ENCODE data around the gene CEPT1. TPM values are rescaled to one million over a fixed set of nuclear protein-coding genes. Genes with fewer than 3 reads are reported as not detected.

Gene CEPT1
- total and polyA plus RNA-seq, 2 of the 13 experiments (the other 11 are each of a cell fraction or from before 2014, with no cell fraction given), result 35.7 to 48.2 TPM

DNA sequence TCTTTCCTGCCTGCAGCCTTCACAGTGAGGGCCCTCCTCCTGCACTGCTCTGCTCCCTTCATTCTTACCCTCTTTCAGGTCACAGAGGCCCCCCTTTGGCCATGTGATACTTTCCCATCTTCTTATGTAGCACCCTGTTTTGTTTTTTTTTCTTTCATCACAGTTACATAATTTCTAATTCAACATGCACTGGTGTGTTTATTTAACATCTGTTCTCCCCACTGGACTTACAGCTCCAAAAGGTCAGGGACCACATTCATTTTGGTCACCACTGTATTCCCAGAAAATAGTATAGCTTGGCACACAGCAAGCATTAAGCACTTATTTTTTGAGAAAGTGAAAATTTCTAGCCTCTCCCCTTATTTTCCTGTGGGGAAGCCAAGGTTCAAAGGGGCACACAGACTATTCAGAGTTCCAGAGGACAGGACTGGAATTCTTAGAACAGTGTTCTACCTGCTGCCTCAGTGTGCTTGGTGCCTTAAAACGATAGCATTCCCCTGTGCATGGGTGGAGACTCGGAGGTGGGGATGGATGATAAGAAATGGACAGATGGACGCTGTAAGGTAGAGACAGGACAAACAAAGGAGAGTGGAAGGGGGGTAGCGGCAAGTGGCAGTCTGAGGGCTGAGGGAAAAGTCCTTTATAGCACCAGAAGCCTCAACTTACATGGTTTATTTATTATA lies 55.1 kb downstream of the CEPT1 start:
- WGBS (ENCODE audit: low lambda C conversion rate), result 6% methylated on average over 4 of the region's 4 CpGs
- no TSS peak for BruUV-seq (replicated peaks)
- FAIRE-seq (peak; percentile 49), ATAC-seq (peak; percentile 29), DNase-seq (ENCODE audit: low spot score) (peak; percentile 47)
- no peaks in the 10 kb centered on the region for H3K27me3 ChIP-seq (ENCODE audit: control insufficient read depth in 1 of 2, insufficient read depth in 2 of 2, low read length in 2 of 2)
- H3K4me2 ChIP-seq (ENCODE audit: low read depth, low read length), result peak overlapping the region; percentile 75
- H3K4me3 ChIP-seq (replicated peaks in 1 of 3; ENCODE audit: insufficient read depth in 1 of 3, low read depth in 2 of 3, low read length in 3 of 3), result peak overlapping the region in 2 of 3 experiments; percentile 10 to 25; a peak in 2 of 6 replicates
- H3K9me3 ChIP-seq (ENCODE audit: low read length), result no peaks in the 10 kb centered on the region
- H3K79me2 ChIP-seq (ENCODE audit: insufficient read depth, low read length), result no peaks in the 10 kb centered on the region
- intact Hi-C loops (cut with micrococcal nuclease; ENCODE audit: unreplicated experiment) (no loop called here), in situ Hi-C loops (cut with HindIII; ENCODE audit: extremely low pct_ligation_motif_present, low pct_unique_long_range_greater_than_20kb) (no loop called here)
- H3K9ac ChIP-seq (ENCODE audit: insufficient read depth, low read depth, low read length), result peak overlapping the region; percentile 14; the same call in 1 of the 2 replicates
- CTCF ChIA-PET (ENCODE audit: low intra/inter-chr PET ratio, low total read pairs), result no interaction called here
- H2AFZ ChIP-seq (ENCODE audit: low read length), result no peak overlapping the region
- H3K4me1 ChIP-seq (ENCODE audit: insufficient read depth, low read length), result peaks cover 95% of the 10 kb centered on the region
- peak overlapping the region; percentile 47 for H3K27ac ChIP-seq (ENCODE audit: extremely low read length, insufficient read depth, low read length)
- H4K20me1 ChIP-seq (ENCODE audit: insufficient read depth, low read length), result no peaks in the 10 kb centered on the region
- no peaks in the 10 kb centered on the region for H3K36me3 ChIP-seq (replicated peaks in 1 of 2; ENCODE audit: control insufficient read depth in 1 of 2, insufficient read depth in 2 of 2, low read length in 2 of 2)
- POLR2A ChIA-PET, result no interaction called here
- TF ChIP-seq ZMYM4 (CRISPR knock-in tag; IDR thresholded peaks at IDR 0.05) (peak; percentile 33; the same call in 1 of the 2 replicates), SNAI1 (CRISPR knock-in tag; IDR thresholded peaks at IDR 0.05; ENCODE audit: borderline replicate concordance) (no peak), FOXA1 (IDR thresholded peaks at IDR 0.05) (no peak), FOXA1 (CRISPR knock-in tag; IDR thresholded peaks at IDR 0.05) (peak; percentile 50; the same call in 1 of the 2 replicates), JUND (CRISPR knock-in tag; IDR thresholded peaks at IDR 0.05) (0 out of 2 replicates have a peak, but pooled peaks have one; percentile 17), ISL2 (CRISPR knock-in tag; IDR thresholded peaks at IDR 0.05) (0 out of 2 replicates have a peak, but pooled peaks have one; percentile 33), ZBTB7A (CRISPR knock-in tag; IDR thresholded peaks at IDR 0.05) (no peak), ELF3 (CRISPR knock-in tag; IDR thresholded peaks at IDR 0.05) (peak; percentile 54; the same call in 1 of the 2 replicates), TEAD3 (CRISPR knock-in tag; optimal IDR thresholded peaks at IDR 0.05; ENCODE audit: borderline replicate concordance) (peak; percentile 55), ZFP62 (CRISPR knock-in tag; IDR thresholded peaks at IDR 0.05) (no peak), HCFC1 (IDR thresholded peaks at IDR 0.05; ENCODE audit: low read depth, low read length) (no peak), PHF21A (CRISPR knock-in tag; IDR thresholded peaks at IDR 0.05) (peak; percentile 39; the same call in 1 of the 2 replicates), ERF (CRISPR knock-in tag; IDR thresholded peaks at IDR 0.05) (0 out of 2 replicates have a peak, but pooled peaks have one; percentile 26), ELF4 (CRISPR knock-in tag; IDR thresholded peaks at IDR 0.05; ENCODE audit: borderline replicate concordance) (no peak), MED1 (CRISPR knock-in tag; IDR thresholded peaks at IDR 0.05) (0 out of 2 replicates have a peak, but pooled peaks have one; percentile 53), ZNF564 (CRISPR knock-in tag; IDR thresholded peaks at IDR 0.05) (no peak), FOXA3 (CRISPR knock-in tag; IDR thresholded peaks at IDR 0.05) (peak; percentile 73)
- TF ChIP-seq, protein P1, sequence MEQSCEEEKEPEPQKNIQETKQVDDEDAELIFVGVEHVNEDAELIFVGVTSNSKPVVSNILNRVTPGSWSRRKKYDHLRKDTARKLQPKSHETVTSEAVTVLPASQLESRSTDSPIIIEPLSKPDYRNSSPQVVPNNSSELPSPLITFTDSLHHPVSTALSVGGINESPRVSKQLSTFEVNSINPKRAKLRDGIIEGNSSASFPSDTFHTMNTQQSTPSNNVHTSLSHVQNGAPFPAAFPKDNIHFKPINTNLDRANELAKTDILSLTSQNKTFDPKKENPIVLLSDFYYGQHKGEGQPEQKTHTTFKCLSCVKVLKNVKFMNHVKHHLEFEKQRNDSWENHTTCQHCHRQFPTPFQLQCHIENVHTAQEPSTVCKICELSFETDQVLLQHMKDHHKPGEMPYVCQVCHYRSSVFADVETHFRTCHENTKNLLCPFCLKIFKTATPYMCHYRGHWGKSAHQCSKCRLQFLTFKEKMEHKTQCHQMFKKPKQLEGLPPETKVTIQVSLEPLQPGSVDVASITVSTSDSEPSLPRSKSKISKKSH (CRISPR knock-in tag; IDR thresholded peaks at IDR 0.05; ENCODE audit: borderline replicate concordance), result no peak
- TF ChIP-seq, protein P2, sequence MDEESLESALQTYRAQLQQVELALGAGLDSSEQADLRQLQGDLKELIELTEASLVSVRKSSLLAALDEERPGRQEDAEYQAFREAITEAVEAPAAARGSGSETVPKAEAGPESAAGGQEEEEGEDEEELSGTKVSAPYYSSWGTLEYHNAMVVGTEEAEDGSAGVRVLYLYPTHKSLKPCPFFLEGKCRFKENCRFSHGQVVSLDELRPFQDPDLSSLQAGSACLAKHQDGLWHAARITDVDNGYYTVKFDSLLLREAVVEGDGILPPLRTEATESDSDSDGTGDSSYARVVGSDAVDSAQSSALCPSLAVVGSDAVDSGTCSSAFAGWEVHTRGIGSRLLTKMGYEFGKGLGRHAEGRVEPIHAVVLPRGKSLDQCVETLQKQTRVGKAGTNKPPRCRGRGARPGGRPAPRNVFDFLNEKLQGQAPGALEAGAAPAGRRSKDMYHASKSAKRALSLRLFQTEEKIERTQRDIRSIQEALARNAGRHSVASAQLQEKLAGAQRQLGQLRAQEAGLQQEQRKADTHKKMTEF (CRISPR knock-in tag; IDR thresholded peaks at IDR 0.05), result 0 out of 2 replicates have a peak, but pooled peaks have one; percentile 40
- TF ChIP-seq, protein P3, sequence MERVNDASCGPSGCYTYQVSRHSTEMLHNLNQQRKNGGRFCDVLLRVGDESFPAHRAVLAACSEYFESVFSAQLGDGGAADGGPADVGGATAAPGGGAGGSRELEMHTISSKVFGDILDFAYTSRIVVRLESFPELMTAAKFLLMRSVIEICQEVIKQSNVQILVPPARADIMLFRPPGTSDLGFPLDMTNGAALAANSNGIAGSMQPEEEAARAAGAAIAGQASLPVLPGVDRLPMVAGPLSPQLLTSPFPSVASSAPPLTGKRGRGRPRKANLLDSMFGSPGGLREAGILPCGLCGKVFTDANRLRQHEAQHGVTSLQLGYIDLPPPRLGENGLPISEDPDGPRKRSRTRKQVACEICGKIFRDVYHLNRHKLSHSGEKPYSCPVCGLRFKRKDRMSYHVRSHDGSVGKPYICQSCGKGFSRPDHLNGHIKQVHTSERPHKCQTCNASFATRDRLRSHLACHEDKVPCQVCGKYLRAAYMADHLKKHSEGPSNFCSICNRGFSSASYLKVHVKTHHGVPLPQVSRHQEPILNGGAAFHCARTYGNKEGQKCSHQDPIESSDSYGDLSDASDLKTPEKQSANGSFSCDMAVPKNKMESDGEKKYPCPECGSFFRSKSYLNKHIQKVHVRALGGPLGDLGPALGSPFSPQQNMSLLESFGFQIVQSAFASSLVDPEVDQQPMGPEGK (CRISPR knock-in tag; IDR thresholded peaks at IDR 0.05), result peak; percentile 64; the same call in 1 of the 2 replicates

Measured in HepG2 (cell line).